HG03139 (cell line): ENCODE results near the gene ENG.

Source experiments
- ATAC-seq: cut with Tn5 transposase; IDR thresholded peaks from one replicate; pipeline ENCODE4 v1.9.1; 2021; ENCODE audit not compliant: unreplicated experiment

ENG gene

GRCh38 chr9:127866535-127866934, 12.1 kb upstream of the ENG start:
- no peak for ATAC-seq

GRCh38 chr9:127865645-127866464, 11.4 kb upstream of the ENG start:
- no peak for ATAC-seq

DNA sequence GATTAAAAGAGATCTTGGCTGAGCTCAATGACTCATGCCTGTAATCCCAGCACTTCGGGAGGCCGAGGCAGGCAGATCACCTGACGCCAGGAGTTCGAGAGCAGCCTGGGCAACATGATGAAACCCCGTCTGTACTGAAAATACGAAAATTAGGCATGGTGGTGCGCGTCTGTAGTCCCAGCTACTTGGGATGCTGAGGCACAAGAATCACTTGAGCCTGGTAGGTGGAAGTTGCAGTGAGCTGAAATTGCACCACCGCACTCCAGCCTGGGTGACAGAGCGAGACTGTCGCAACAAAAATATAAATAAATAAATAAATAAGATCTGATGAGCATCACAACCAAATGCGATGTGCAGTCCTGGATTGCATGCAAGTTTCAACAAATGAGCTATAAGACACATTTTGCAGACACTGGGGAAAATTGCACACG, 8.7 kb upstream of the ENG start:
- no peak for ATAC-seq

- no peak for ATAC-seq
Measured at GRCh38 chr9:127862075-127863011, 7.9 kb upstream of the ENG start.

DNA sequence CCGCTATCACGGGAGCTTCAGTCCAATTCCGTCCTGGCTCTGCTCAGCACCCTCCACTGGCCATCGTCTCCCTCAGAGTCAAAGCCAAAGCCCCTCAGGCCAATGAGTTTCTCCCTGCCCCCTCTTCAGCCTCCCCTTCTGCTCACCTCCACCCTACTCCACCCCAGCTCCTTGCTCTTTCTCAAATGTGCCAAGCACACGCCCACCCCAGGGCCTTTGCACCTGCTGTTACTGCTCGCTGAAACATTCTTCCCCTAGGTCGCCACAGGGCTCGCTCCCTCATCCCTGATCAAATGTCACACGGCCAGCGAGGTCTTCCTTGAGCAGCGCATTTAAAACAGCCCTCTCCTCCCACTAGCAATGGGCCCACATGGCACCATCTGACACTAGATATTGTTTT, 6.3 kb upstream of the ENG start:
- no peak for ATAC-seq

GRCh38 chr9:127860260-127860659, 5.8 kb upstream of the ENG start:
- no peak for ATAC-seq

DNA sequence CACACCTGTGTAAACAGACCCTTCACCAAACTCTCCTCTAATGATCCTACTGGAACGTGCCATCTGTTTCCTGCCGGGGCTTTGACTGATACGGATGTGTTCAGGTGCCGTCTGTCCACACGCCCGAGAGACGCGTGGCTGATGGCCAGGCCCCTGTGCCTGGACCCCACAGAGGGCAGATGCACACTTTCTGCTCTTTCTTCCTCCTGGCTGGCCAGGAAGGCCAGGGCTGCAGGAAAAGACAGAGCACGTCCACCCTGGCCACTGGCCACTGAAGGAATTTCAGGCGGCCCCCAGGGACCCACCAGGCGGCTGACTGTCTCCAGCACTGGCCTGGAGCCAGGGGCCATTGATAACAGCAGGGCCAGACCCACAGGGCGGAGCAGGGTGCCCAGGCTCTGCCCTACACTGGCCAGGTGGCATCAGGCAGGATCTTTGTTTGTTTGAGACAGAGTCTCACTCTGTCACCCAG, 3.6 kb upstream of the ENG start:
- ATAC-seq, result no peak

DNA sequence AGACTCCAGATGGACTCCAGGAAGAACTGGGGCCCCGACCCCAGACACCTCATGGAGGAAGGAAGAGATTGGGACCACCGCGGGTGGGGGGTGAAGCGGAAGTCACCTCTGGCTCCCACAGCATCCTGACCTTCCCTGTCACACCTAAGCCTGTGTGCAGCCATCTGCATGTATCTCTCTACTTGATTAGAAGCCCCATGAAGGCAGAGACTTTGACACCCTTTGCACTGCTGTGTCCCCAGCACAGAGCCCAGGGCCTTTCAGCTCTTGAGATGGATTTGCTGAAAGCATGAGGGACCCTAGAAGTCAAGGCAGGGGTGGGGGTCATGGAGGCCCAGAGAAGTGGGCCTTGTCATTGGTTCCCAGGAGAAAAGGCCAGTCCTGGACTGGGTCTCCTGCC, 2.8 kb upstream of the ENG start:
- no peak for ATAC-seq

- no peak for ATAC-seq
Measured at GRCh38 chr9:127856729-127857116, 2.3 kb upstream of the ENG start.

GRCh38 chr9:127856094-127856728, 1.8 kb upstream of the ENG start:
- ATAC-seq, result no peak

GRCh38 chr9:127855522-127855921, 1.1 kb upstream of the ENG start:
- no peak for ATAC-seq

DNA sequence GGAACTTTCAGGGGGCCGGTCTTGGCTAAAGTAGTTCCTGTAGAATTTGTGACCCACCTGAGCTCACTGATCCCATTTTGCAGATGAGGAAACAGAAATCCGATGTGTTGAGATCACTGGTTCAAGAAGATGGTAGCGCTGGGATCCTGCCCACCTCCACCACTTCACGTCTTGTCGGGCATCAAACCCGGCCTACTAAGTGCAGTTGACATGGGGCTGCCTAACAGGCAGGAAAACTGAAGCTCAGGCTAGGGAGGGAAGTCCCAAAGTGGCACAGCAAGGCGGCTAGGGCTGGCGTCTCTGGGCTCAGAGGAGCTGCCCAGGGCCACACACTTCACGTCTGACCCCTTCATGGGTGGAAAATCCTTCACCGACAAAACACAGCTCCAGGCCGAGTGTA, 502 bp upstream of the ENG start:
- no peak for ATAC-seq

GRCh38 chr9:127853312-127854183, 910 bp downstream of the ENG start:
- no peak for ATAC-seq

- ATAC-seq, result no peak
Measured at GRCh38 chr9:127852829-127853228, 1.6 kb downstream of the ENG start.

DNA sequence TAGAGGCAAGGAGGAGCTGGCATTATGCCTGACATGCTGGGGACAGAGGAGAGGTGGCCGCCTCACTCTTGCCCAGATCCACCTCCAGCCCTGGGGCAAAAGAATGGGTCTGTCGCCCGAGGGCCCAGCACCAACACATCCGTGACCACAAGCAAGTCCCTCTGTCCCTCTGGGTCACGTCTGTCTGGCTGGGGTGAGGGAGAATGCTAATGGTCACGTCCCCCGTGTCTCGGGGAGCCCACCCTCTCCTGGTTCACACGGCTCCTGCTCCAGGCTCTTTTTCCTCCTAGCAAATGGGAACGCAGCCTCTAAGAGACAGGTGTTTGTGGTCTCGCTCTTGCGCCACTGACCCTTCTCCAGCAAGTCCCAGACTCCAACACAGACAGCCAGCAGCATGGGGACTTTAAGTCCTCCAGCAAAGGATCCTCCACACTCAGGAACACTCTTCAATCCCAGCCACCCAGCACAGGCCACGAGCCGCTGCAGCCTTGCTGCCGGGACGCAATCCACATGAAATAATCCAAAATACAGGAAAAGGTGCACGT, 4.1 kb downstream of the ENG start:
- no peak for ATAC-seq

- ATAC-seq, result no peak
Measured at GRCh38 chr9:127848756-127849504, 5.5 kb downstream of the ENG start.

DNA sequence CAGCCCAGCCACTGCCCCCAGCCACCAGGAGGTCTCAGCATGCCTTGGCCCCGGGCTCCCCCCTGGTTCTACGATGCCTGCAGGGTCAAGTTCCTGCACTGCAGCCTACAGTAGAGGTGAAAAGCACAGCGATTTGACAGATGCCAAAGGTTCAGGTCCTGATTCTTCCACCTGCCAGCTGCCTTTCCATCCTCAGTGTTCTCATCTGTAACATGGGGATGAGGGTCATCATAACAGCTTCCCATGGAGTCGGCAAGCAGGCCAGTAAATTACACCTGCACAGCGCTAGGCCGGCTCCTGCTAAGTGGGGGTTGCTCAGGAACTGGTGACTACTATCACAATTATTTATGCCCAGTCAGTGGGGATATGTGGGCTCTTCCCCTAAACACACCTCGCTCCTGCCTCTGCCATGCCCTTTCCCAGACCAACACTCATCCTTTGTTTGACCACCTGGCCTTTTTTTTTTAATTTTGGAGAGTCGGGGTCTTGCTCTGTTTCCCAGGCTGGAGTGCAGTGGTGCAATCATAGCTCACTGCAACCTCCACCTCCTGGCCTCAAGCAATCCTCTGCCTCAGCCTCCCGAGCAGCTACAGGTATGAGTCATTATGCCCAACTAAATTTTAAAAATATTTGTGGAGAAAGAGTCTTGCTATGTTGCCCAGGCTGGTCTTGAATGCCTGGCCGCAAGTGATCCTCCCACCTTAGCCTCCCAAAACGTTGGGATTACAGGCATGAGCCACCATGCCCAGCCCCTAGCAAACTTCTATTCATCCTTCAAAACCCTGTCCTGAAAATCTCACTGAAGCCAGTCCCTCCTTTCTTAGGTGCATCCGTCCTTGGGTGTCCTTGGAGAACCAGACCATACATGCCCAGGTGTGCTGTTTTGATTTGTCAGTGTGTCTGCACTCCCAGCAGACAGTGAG, 6.4 kb downstream of the ENG start:
- no peak for ATAC-seq

GRCh38 chr9:127847178-127847510, 7.3 kb downstream of the ENG start:
- ATAC-seq, result no peak
